Endothelial cell of umbilical vein (primary cell): ENCODE data around the gene SNED1.

Experiments used
- CTCF ChIP-seq, 2 donors: IDR thresholded peaks; 1 replicate in 1 of 2; 2 replicates in 1 of 2; pipeline ENCODE4 v1.5.1; 2011; ENCODE audit warnings: low read length in 2 of 2, mild to moderate bottlenecking in 2 of 2, moderate library complexity in 2 of 2, control low read depth in 1 of 2, inconsistent platforms in 1 of 2, low read depth in 1 of 2; ENCODE audit not compliant: insufficient read depth in 1 of 2; ENCODE audit errors: extremely low read depth in 1 of 2
- EZH2 ChIP-seq: IDR thresholded peaks from 2 replicates; pipeline ENCODE4 v1.6.1; 2012; ENCODE audit warnings: borderline replicate concordance, low read depth, mild to moderate bottlenecking, moderate library complexity, low read length, inconsistent platforms; ENCODE audit not compliant: severe bottlenecking
- GATA2 ChIP-seq: IDR thresholded peaks from 2 replicates; pipeline ENCODE4 v1.7.0; 2011; ENCODE audit warnings: low read depth, mild to moderate bottlenecking, moderate library complexity, mixed read lengths, low read length; ENCODE audit not compliant: insufficient read length, insufficient read depth
- MAX ChIP-seq: IDR thresholded peaks from 2 replicates; pipeline ENCODE4 v1.6.1; 2011; ENCODE audit not compliant: insufficient read depth, insufficient read length
- MYC ChIP-seq: IDR thresholded peaks from one replicate; pipeline ENCODE4 v1.6.1; 2011; ENCODE audit warnings: mild to moderate bottlenecking, low read depth, low read length
- POLR2A ChIP-seq: IDR thresholded peaks from 2 replicates; pipeline ENCODE4 v1.6.1; 2012; ENCODE audit warnings: low read depth, mild to moderate bottlenecking, control low read depth, low read length
- POLR2AphosphoS5 ChIP-seq: IDR thresholded peaks from 2 replicates; pipeline ENCODE4 v1.6.1; 2012; ENCODE audit warnings: low read depth, mild to moderate bottlenecking, control low read depth, low read length, moderate library complexity; ENCODE audit not compliant: insufficient read depth

GRCh38 chr2:241088376-241088775 lies 90.0 kb downstream of the SNED1 start:
- TF ChIP-seq EZH2 (no peak), CTCF (IDR thresholded peaks at IDR 0.05; ENCODE audit: extremely low read depth in 1 of 2, insufficient read depth in 1 of 2, low read depth in 1 of 2, low read length in 2 of 2) (no peak), POLR2A (no peak), MAX (no peak), MYC (no peak), POLR2AphosphoS5 (no peak), GATA2 (no peak)
